Measurements from ENCODE around the gene CXCR5. TPM values are rescaled to one million over a fixed set of nuclear protein-coding genes. Genes with fewer than 3 reads are reported as not detected.
A peak's percentile ranks its signal among the peaks of the same experiment; 100 is the strongest.

Gene CXCR5
- total RNA-seq, 6 experiments from 2014 or later: 0.07 TPM; not detected in 4

GRCh38 chr11:118886681-118887111, 3.0 kb downstream of the CXCR5 start:
- DNase-seq (no peak), ATAC-seq (no peak)
- H3K4me1 ChIP-seq: peaks cover 0 to 14% (median 0%) of the 10 kb centered on the region in 4 donors
- H3K27me3 ChIP-seq: no peaks in the 10 kb centered on the region
- no peaks in the 10 kb centered on the region for H3K36me3 ChIP-seq
- intact Hi-C loops (cut with DNase I): no loop called here
- no peak for TF ChIP-seq POLR2A (IDR thresholded peaks at IDR 0.05)
- no peak for TF ChIP-seq CTCF (IDR thresholded peaks at IDR 0.05)
- H3K4me3 ChIP-seq: no peak overlapping the region
- H3K27ac ChIP-seq: no peak overlapping the region
- 90% methylated on average over 5 of the region's 8 CpGs for WGBS (ENCODE audit: insufficient coverage, low coverage, low lambda C conversion rate, missing lambda C conversion rate)
- H3K9me3 ChIP-seq: no peaks in the 10 kb centered on the region

DNA sequence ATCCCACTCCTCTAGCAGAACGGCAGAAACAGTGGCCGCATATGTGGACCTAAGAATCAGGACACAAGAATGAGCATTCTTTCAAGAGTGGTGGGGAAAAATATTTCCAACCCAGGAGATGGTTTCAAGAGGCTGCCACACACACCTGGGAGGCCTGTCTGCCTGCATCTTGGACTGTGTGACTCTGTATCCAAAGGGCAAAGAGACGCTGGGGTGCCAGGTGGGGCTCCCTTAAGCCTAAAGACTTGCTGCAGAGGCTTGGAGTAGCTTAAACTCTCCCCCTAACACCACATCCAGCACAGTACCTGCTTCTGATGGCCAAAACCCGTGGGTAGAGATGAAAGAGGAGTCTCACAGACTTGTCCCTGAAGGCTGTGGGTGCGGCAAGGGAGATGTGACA, 3.5 kb downstream of the CXCR5 start:
- TF ChIP-seq POLR2A (IDR thresholded peaks at IDR 0.05) (no peak), CTCF (IDR thresholded peaks at IDR 0.05) (no peak)
- DNase-seq (no peak), ATAC-seq (no peak)
- Histone ChIP-seq H3K27ac (no peak overlapping the region), H3K4me1 (peaks cover 0 to 14% (median 0%) of the 10 kb centered on the region in 4 donors), H3K4me3 (no peak overlapping the region), H3K27me3 (no peaks in the 10 kb centered on the region), H3K36me3 (no peaks in the 10 kb centered on the region), H3K9me3 (no peaks in the 10 kb centered on the region)
- WGBS (ENCODE audit: insufficient coverage, low coverage, low lambda C conversion rate, missing lambda C conversion rate): 76% methylated on average over 2 of the region's 5 CpGs
- intact Hi-C loops (cut with DNase I): no loop called here

DNA sequence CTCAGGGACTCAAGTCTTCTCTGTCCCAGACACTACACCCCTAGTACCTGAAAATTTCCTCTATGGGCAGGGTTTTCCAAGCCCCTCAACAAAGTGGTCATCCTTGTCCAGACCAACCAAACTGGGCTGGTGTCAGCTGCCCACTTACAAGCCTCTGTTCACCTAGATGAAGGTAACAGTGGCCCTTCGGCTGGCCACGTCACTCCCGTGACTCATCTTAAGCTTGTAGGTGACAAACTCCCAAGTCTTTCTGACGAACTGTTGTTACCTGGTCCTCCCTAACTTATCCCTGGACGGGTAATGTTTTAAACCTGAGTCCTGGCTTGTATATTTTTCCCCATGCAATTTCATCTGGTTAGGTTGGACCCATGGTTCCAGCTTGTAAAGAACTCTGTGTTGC, 4.7 kb downstream of the CXCR5 start:
- H3K4me1 ChIP-seq: peaks cover 0 to 14% (median 0%) of the 10 kb centered on the region in 4 donors
- no peaks in the 10 kb centered on the region for H3K27me3 ChIP-seq
- H3K27ac ChIP-seq: no peak overlapping the region
- H3K9me3 ChIP-seq: no peaks in the 10 kb centered on the region
- no peak overlapping the region for H3K4me3 ChIP-seq
- TF ChIP-seq POLR2A (IDR thresholded peaks at IDR 0.05): no peak
- no peak for TF ChIP-seq CTCF (IDR thresholded peaks at IDR 0.05)
- H3K36me3 ChIP-seq: no peaks in the 10 kb centered on the region
- WGBS (ENCODE audit: insufficient coverage, low coverage, low lambda C conversion rate, missing lambda C conversion rate): no CpG with 5 or more reads among the region's 5 CpGs
- ATAC-seq: no peak
- intact Hi-C loops (cut with DNase I): no loop called here
- no peak for DNase-seq

- intact Hi-C loops (cut with DNase I): no loop called here
- no peak overlapping the region for H3K27ac ChIP-seq
- peak in 1 of 3 donors; percentile 81 for DNase-seq
These were observed 6.1 kb downstream of the CXCR5 start for GRCh38 chr11:118889797-118890196.

More at GRCh38 chr11:118889797-118890196, 6.1 kb downstream of the CXCR5 start:
- TF ChIP-seq POLR2A (IDR thresholded peaks at IDR 0.05): no peak
- TF ChIP-seq CTCF (IDR thresholded peaks at IDR 0.05): no peak
- WGBS (ENCODE audit: insufficient coverage, low coverage, low lambda C conversion rate, missing lambda C conversion rate): 17% methylated on average over 4 of the region's 5 CpGs
- no peak overlapping the region for H3K4me3 ChIP-seq
- no peaks in the 10 kb centered on the region for H3K9me3 ChIP-seq
- no peaks in the 10 kb centered on the region for H3K27me3 ChIP-seq
- peak; percentile 63 to 87 (median 78) for ATAC-seq
- H3K36me3 ChIP-seq: no peaks in the 10 kb centered on the region
- peaks cover 0 to 13% (median 0%) of the 10 kb centered on the region in 4 donors for H3K4me1 ChIP-seq
